PC-3 (cell line): ENCODE results near the gene TM9SF4.

Experiments
- CTCF ChIP-seq: fragments of 300-600 bp; sonication (generic); conservative IDR thresholded peaks from 2 replicates; pipeline ENCODE4 v1.5.1; 2017; ENCODE audit warnings: antibody characterized with exemption, low read depth, mild to moderate bottlenecking, low read length
- EZH2phosphoT487 ChIP-seq: fragments of 300-600 bp; sonication (generic); IDR thresholded peaks from 2 replicates; pipeline ENCODE4 v1.6.1; 2018; ENCODE audit warnings: mild to moderate bottlenecking, antibody characterized with exemption, low read length, borderline replicate concordance

GRCh38 chr20:32179934-32180333 is 70.4 kb downstream of the TM9SF4 start:
- no peak for TF ChIP-seq CTCF
- TF ChIP-seq EZH2phosphoT487 = no peak
